ENCODE data around the gene GLYR1. TPM values are rescaled to one million over a fixed set of nuclear protein-coding genes. Genes with fewer than 3 reads are reported as not detected.

Gene GLYR1
- total RNA-seq, 5 donors from 2014 or later (not counting 1 experiment from before 2014, with no cell fraction given), result 95.5 to 106 (median 102) TPM

DNA sequence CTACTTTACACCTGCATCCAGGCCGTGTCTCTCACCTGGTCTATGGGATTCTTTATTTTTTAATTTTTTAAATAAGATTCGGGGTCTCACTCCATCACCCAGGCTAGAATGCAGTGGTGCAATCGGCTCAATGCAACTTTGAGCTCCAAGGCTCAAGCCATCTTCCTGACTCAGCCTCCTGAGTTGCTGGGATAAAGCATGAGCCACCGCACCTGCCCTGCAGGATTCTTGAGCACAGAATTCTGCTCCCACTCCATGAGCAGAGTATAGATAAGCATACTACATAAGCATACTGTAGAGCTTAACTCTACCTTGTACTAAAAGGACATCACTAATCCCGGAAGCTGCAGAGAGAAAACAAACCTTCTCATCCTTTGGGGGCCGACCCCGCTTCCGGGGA is 15.5 kb downstream of the GLYR1 start:
- CTCF ChIA-PET, result no interaction called here
- Histone ChIP-seq H3K4me1 (ENCODE audit: control insufficient read depth in 1 of 2, extremely low read depth in 1 of 2, insufficient read depth in 2 of 2, low read length in 2 of 2) (no peaks in the 10 kb centered on the region), H3K27me3 (replicated peaks in 1 of 2; ENCODE audit: control insufficient read depth in 2 of 2, extremely low read depth in 1 of 2, insufficient read depth in 2 of 2, low read length in 1 of 2) (no peaks in the 10 kb centered on the region), H3K4me3 (ENCODE audit: control insufficient read depth in 1 of 2, extremely low read depth in 1 of 2, low read length in 1 of 2) (no peak overlapping the region), H3K36me3 (ENCODE audit: control insufficient read depth in 2 of 2, extremely low read depth in 1 of 2, insufficient read depth in 1 of 2, low read length in 1 of 2) (peaks cover 7 to 83% of the 10 kb centered on the region in 2 donors), H3K9me3 (no peaks in the 10 kb centered on the region), H3K27ac (ENCODE audit: low read length) (no peak overlapping the region)
- Mint-ChIP-seq H3K27ac (no peak overlapping the region), H3K9me3 (no peaks in the 10 kb centered on the region), H3K4me3 (no peak overlapping the region), H3K36me3 (peaks cover 43% of the 10 kb centered on the region), H3K27me3 (no peaks in the 10 kb centered on the region), H3K4me1 (peaks cover 10 to 20% (median 19%) of the 10 kb centered on the region in 3 donors)
- ATAC-seq (replicated peaks in 1 of 4) (no peak), DNase-seq (no peak)
- POLR2A ChIA-PET, result no interaction called here
- WGBS (ENCODE audit: insufficient coverage), result 100% methylated on average over 2 of the region's 8 CpGs

DNA sequence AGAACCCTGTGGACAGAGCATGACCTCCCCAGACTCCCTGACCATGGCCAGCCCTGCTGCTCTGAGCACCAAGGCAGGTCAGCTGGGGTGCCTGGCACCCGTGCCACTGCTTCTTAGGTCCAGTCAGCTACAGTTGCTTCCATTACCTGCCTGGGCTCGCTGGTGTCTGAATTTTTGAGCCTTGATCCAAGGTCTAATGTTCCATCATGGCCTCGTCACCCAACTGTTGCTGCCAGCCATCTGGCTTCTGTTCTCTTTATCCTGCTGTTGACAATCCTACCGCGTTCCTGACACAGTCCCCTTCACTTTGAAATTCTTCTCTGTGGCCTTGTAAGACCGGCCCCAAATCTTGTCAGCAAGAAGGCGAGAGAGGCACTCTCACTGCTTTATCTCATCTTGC is 16.7 kb downstream of the GLYR1 start:
- Histone ChIP-seq H3K36me3 (ENCODE audit: control insufficient read depth in 2 of 2, extremely low read depth in 1 of 2, insufficient read depth in 1 of 2, low read length in 1 of 2) (peaks cover 10 to 83% of the 10 kb centered on the region in 2 donors), H3K4me1 (ENCODE audit: control insufficient read depth in 1 of 2, extremely low read depth in 1 of 2, insufficient read depth in 2 of 2, low read length in 2 of 2) (no peaks in the 10 kb centered on the region), H3K27ac (ENCODE audit: low read length) (no peak overlapping the region), H3K27me3 (replicated peaks in 1 of 2; ENCODE audit: control insufficient read depth in 2 of 2, extremely low read depth in 1 of 2, insufficient read depth in 2 of 2, low read length in 1 of 2) (no peaks in the 10 kb centered on the region), H3K9me3 (no peaks in the 10 kb centered on the region), H3K4me3 (ENCODE audit: control insufficient read depth in 1 of 2, extremely low read depth in 1 of 2, low read length in 1 of 2) (no peak overlapping the region)
- H3K27me3 Mint-ChIP-seq, result no peaks in the 10 kb centered on the region
- 100% methylated on average over 7 of the region's 7 CpGs for WGBS (ENCODE audit: insufficient coverage)
- H3K36me3 Mint-ChIP-seq, result peaks cover 42% of the 10 kb centered on the region
- no peak overlapping the region for H3K4me3 Mint-ChIP-seq
- POLR2A ChIA-PET, result no interaction called here
- ATAC-seq (replicated peaks in 1 of 4) (no peak), DNase-seq (no peak)
- CTCF ChIA-PET, result no interaction called here
- no peaks in the 10 kb centered on the region for H3K9me3 Mint-ChIP-seq
- H3K27ac Mint-ChIP-seq, result no peak overlapping the region
- H3K4me1 Mint-ChIP-seq, result peaks cover 4 to 20% (median 19%) of the 10 kb centered on the region in 3 donors

DNA sequence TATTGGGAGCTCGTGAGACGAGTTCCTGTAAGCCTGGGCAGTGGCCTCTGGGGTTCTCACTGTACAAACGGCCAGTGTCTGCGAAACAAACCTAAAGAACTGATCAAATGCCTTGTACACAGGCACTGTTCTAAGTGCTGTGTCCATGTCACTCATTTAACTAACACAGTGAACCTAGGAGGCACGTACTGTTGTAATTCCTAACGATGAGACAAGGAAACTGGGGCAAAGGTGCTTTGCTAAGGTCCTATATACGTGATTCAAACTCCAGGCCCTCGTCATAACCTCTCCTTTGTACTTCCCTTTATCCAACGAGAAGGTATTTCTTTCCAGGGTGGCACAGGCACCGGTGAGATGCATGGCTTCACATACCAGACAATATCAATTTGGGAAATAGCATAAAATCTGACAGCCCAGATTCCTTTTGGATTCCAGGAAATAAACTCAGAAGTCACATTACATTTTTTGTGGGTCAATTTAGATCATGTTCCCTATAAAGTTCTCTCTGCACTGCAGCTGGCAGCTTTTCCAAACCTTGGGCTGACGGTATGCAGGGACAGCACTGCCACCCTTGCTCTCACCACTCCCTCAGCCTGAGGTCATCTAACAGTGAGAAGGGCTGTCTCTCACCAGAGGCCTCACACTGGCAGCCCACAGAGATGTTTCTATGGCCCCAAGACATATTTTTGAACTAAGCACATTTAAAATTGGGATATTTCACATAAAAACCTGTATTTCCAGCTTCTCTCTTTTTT is 18.3 kb downstream of the GLYR1 start:
- H3K4me1 ChIP-seq (ENCODE audit: control insufficient read depth in 1 of 2, extremely low read depth in 1 of 2, insufficient read depth in 2 of 2, low read length in 2 of 2), result no peaks in the 10 kb centered on the region
- DNase-seq, result no peak
- H3K9me3 Mint-ChIP-seq, result no peaks in the 10 kb centered on the region
- peaks cover 14 to 86% of the 10 kb centered on the region in 2 donors for H3K36me3 ChIP-seq (ENCODE audit: control insufficient read depth in 2 of 2, extremely low read depth in 1 of 2, insufficient read depth in 1 of 2, low read length in 1 of 2)
- H3K4me1 Mint-ChIP-seq, result peaks cover 4 to 12% (median 12%) of the 10 kb centered on the region in 3 donors
- H3K27me3 Mint-ChIP-seq, result no peaks in the 10 kb centered on the region
- H3K9me3 ChIP-seq, result no peaks in the 10 kb centered on the region
- no peak overlapping the region for H3K27ac ChIP-seq (ENCODE audit: low read length)
- H3K4me3 ChIP-seq (ENCODE audit: control insufficient read depth in 1 of 2, extremely low read depth in 1 of 2, low read length in 1 of 2), result no peak overlapping the region
- POLR2A ChIA-PET, result interaction anchor here in 1 of 2 donors (0.7 kb wide), 1 partner anchor 20 kb away, joined by 3 read pairs; no protein-coding TSS in a partner anchor
- H3K27me3 ChIP-seq (replicated peaks in 1 of 2; ENCODE audit: control insufficient read depth in 2 of 2, extremely low read depth in 1 of 2, insufficient read depth in 2 of 2, low read length in 1 of 2), result no peaks in the 10 kb centered on the region
- H3K36me3 Mint-ChIP-seq, result peaks cover 48% of the 10 kb centered on the region
- H3K27ac Mint-ChIP-seq, result peak overlapping the region in 1 of 2 donors; percentile 4
- no peak overlapping the region for H3K4me3 Mint-ChIP-seq
- CTCF ChIA-PET, result interaction anchor here in 1 of 2 donors (0.9 kb wide), 1 partner anchor 125 kb away, joined by 4 read pairs; no protein-coding TSS in a partner anchor
- no peak for ATAC-seq (replicated peaks in 1 of 4)
- WGBS (ENCODE audit: insufficient coverage), result 98% methylated on average over 11 of the region's 11 CpGs

DNA sequence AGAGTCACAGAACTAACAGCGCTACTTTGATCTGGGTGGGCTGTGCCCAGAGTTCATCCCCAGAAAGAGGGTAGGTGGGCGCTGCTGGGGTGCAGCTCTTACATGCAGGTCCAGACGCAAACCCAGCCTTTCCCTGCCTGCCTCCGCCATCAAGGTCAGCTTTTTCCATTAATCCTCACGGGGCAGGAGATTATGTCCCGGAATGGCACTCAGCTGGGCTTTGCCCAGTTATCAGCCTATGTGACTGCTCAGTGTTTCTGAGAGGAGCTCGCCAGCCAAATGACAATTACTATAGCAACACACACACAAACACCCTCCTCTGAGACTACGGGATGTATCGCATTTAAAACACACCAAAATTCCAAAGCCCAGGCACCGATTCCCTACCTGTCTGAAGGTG is 20.1 kb downstream of the GLYR1 start:
- Mint-ChIP-seq H3K4me1 (no peaks in the 10 kb centered on the region), H3K9me3 (no peaks in the 10 kb centered on the region), H3K36me3 (peaks cover 47% of the 10 kb centered on the region), H3K4me3 (no peak overlapping the region), H3K27ac (no peak overlapping the region), H3K27me3 (no peaks in the 10 kb centered on the region)
- 97% methylated on average over 10 of the region's 10 CpGs for WGBS (ENCODE audit: insufficient coverage)
- H3K9me3 ChIP-seq, result no peaks in the 10 kb centered on the region
- H3K4me1 ChIP-seq (ENCODE audit: control insufficient read depth in 1 of 2, extremely low read depth in 1 of 2, insufficient read depth in 2 of 2, low read length in 2 of 2), result no peaks in the 10 kb centered on the region
- no peak for DNase-seq
- CTCF ChIA-PET, result no interaction called here
- peaks cover 14 to 85% of the 10 kb centered on the region in 2 donors for H3K36me3 ChIP-seq (ENCODE audit: control insufficient read depth in 2 of 2, extremely low read depth in 1 of 2, insufficient read depth in 1 of 2, low read length in 1 of 2)
- H3K4me3 ChIP-seq (ENCODE audit: control insufficient read depth in 1 of 2, extremely low read depth in 1 of 2, low read length in 1 of 2), result no peak overlapping the region
- POLR2A ChIA-PET, result interaction anchor here in 1 of 2 donors (0.6 kb wide), 1 partner anchor 13 kb away, joined by 3 read pairs; no protein-coding TSS in a partner anchor
- H3K27ac ChIP-seq (ENCODE audit: low read length), result no peak overlapping the region
- H3K27me3 ChIP-seq (replicated peaks in 1 of 2; ENCODE audit: control insufficient read depth in 2 of 2, extremely low read depth in 1 of 2, insufficient read depth in 2 of 2, low read length in 1 of 2), result no peaks in the 10 kb centered on the region
- no peak for ATAC-seq (replicated peaks in 1 of 4)

DNA sequence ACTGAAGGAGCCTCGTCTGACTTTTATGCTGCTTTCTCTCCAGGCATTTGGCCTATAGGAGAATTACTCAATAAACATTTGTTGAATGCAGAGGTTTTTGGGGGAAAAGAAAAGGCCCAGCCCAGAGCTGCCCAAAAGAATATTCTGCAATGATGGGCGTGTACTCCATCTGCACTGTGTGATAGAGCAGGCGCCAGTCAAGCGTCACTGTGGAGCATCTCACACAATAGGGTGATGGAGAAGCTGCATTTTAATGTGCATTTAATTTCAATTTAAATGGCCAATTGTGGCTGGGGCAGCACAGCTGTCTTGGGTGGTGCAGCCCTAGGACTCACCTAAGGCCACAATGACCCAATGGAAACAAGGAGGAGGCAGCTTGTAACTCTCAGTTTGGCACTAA is 20.6 kb downstream of the GLYR1 start:
- peaks cover 14 to 85% of the 10 kb centered on the region in 2 donors for H3K36me3 ChIP-seq (ENCODE audit: control insufficient read depth in 2 of 2, extremely low read depth in 1 of 2, insufficient read depth in 1 of 2, low read length in 1 of 2)
- H3K9me3 Mint-ChIP-seq, result no peaks in the 10 kb centered on the region
- no peak overlapping the region for H3K4me3 ChIP-seq (ENCODE audit: control insufficient read depth in 1 of 2, extremely low read depth in 1 of 2, low read length in 1 of 2)
- no peak overlapping the region for H3K27ac ChIP-seq (ENCODE audit: low read length)
- 100% methylated on average over 3 of the region's 4 CpGs for WGBS (ENCODE audit: insufficient coverage)
- H3K4me1 ChIP-seq (ENCODE audit: control insufficient read depth in 1 of 2, extremely low read depth in 1 of 2, insufficient read depth in 2 of 2, low read length in 2 of 2), result no peaks in the 10 kb centered on the region
- ChIA-PET POLR2A (no interaction called here), CTCF (no interaction called here)
- no peaks in the 10 kb centered on the region for H3K9me3 ChIP-seq
- no peak overlapping the region for H3K4me3 Mint-ChIP-seq
- peaks cover 47% of the 10 kb centered on the region for H3K36me3 Mint-ChIP-seq
- no peak for DNase-seq
- no peaks in the 10 kb centered on the region for H3K4me1 Mint-ChIP-seq
- no peaks in the 10 kb centered on the region for H3K27me3 ChIP-seq (replicated peaks in 1 of 2; ENCODE audit: control insufficient read depth in 2 of 2, extremely low read depth in 1 of 2, insufficient read depth in 2 of 2, low read length in 1 of 2)
- no peaks in the 10 kb centered on the region for H3K27me3 Mint-ChIP-seq
- ATAC-seq (replicated peaks in 1 of 4), result no peak
- H3K27ac Mint-ChIP-seq, result no peak overlapping the region

DNA sequence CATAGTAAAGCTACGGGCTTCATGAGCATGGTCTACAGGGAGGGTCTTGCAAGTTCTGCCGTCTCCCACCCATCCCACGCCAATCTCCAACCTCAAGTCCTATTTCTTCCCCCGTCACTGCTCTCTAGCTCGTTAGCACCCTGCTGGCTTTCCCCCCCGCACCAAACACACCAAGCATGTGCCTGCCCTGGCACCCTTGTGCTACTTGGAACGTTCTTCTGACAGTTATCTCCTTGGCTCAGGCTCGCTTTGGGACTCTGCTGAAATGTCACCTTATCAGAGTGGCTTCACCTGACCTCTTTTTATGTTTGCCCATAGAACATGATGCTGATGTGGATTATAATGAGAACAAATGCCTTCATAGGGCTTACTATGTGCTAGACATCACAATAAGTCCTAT is 21.9 kb downstream of the GLYR1 start:
- H3K9me3 Mint-ChIP-seq, result no peaks in the 10 kb centered on the region

More for the DNA sequence above, 21.9 kb downstream of the GLYR1 start:
- Histone ChIP-seq H3K27ac (ENCODE audit: low read length) (no peak overlapping the region), H3K4me3 (ENCODE audit: control insufficient read depth in 1 of 2, extremely low read depth in 1 of 2, low read length in 1 of 2) (no peak overlapping the region), H3K9me3 (no peaks in the 10 kb centered on the region), H3K36me3 (ENCODE audit: control insufficient read depth in 2 of 2, extremely low read depth in 1 of 2, insufficient read depth in 1 of 2, low read length in 1 of 2) (peaks cover 10 to 85% of the 10 kb centered on the region in 2 donors), H3K4me1 (ENCODE audit: control insufficient read depth in 1 of 2, extremely low read depth in 1 of 2, insufficient read depth in 2 of 2, low read length in 2 of 2) (no peaks in the 10 kb centered on the region), H3K27me3 (replicated peaks in 1 of 2; ENCODE audit: control insufficient read depth in 2 of 2, extremely low read depth in 1 of 2, insufficient read depth in 2 of 2, low read length in 1 of 2) (no peaks in the 10 kb centered on the region)
- ChIA-PET POLR2A (no interaction called here), CTCF (interaction anchor here in 1 of 2 donors (0.6 kb wide), 1 partner anchor 84 kb away, joined by 4 read pairs; no protein-coding TSS in a partner anchor)
- no peaks in the 10 kb centered on the region for H3K4me1 Mint-ChIP-seq
- H3K27me3 Mint-ChIP-seq, result no peaks in the 10 kb centered on the region
- peaks cover 43% of the 10 kb centered on the region for H3K36me3 Mint-ChIP-seq
- no peak for ATAC-seq (replicated peaks in 1 of 4)
- no peak overlapping the region for H3K27ac Mint-ChIP-seq
- DNase-seq, result no peak
- 100% methylated on average over 6 of the region's 8 CpGs for WGBS (ENCODE audit: insufficient coverage)
- H3K4me3 Mint-ChIP-seq, result no peak overlapping the region

Measured in T-cell (primary cell).